Ascending aorta (tissue), 2 donors: Measurements from ENCODE around the gene STK39. TPM values are rescaled to one million over a fixed set of nuclear protein-coding genes. Genes with fewer than 3 reads are reported as not detected.
A peak's percentile ranks its signal among the peaks of the same experiment; 100 is the strongest.

Experiments
- DNase-seq, 2 donors: peaks; one replicate each; pipeline ENCODE4 v3.0.0-alpha.2; 2019; ENCODE audit warnings: low spot score in 2 of 2
- H3K27ac ChIP-seq, 2 donors: fragments of 200-600 bp; sonication (generic); one replicate each; pipeline ENCODE4 v1.5.1; 2016 to 2017; ENCODE audit warnings: mild to moderate bottlenecking in 1 of 2
- H3K27me3 ChIP-seq: fragments of 200-600 bp; sonication (generic); one replicate; pipeline ENCODE4 v1.5.1; 2017
- H3K36me3 ChIP-seq, 2 donors: fragments of 200-600 bp; sonication (generic); one replicate each; pipeline ENCODE4 v1.5.1; 2016
- H3K4me1 ChIP-seq, 2 donors: fragments of 200-600 bp; sonication (generic); one replicate each; pipeline ENCODE4 v1.5.1; 2016 to 2017; ENCODE audit warnings: mild to moderate bottlenecking in 1 of 2
- H3K4me3 ChIP-seq, 2 donors: fragments of 200-600 bp; sonication (generic); one replicate each; pipeline ENCODE4 v1.5.1; 2016 to 2017; ENCODE audit warnings: mild to moderate bottlenecking in 1 of 2
- H3K9me3 ChIP-seq, 2 donors: fragments of 200-600 bp; sonication (generic); one replicate each; pipeline ENCODE4 v1.5.1; 2016
- CTCF ChIP-seq, 3 experiments: fragments of 200-600 bp in 2 of 3; fragments of 450-650 bp in 1 of 3; sonication (generic) in 2 of 3; IDR thresholded peaks; one replicate each; pipeline ENCODE4 v1.5.1; 2016 to 2019; ENCODE audit warnings: antibody characterized with exemption in 3 of 3, mild to moderate bottlenecking in 1 of 3, moderate library complexity in 1 of 3
- intact Hi-C: fragments of 100-400 bp; cut with DNase I; formaldehyde crosslinking; loops from one replicate; pipeline ENCODE4 v1.15.1; 2023
- total RNA-seq: library from RNA; depleted of rRNA; stranded (reverse); fragments of >200 nt; gene quantifications from one replicate; pipeline ENCODE4 v1.1.0, GENCODE V29; 2016

Gene STK39
- total RNA-seq, 1 donor from 2014 or later: 7.5 TPM

- Histone ChIP-seq H3K27me3 (no peaks in the 10 kb centered on the region), H3K36me3 (no peaks in the 10 kb centered on the region), H3K27ac (no peak overlapping the region), H3K4me1 (peaks cover 0 to 4% of the 10 kb centered on the region in 2 donors), H3K4me3 (no peak overlapping the region), H3K9me3 (no peaks in the 10 kb centered on the region)
- TF ChIP-seq CTCF (IDR thresholded peaks at IDR 0.05): no peak
- no peak for DNase-seq
- intact Hi-C loops: no loop called here
Measured at GRCh38 chr2:168215813-168216212, 31.6 kb downstream of the STK39 start.

GRCh38 chr2:168212866-168213265 is 34.5 kb downstream of the STK39 start:
- no peak for TF ChIP-seq CTCF (IDR thresholded peaks at IDR 0.05)
- Histone ChIP-seq H3K9me3 (no peaks in the 10 kb centered on the region), H3K36me3 (no peaks in the 10 kb centered on the region), H3K27me3 (no peaks in the 10 kb centered on the region), H3K4me1 (peaks cover 0 to 4% of the 10 kb centered on the region in 2 donors), H3K27ac (no peak overlapping the region), H3K4me3 (no peak overlapping the region)
- no peak for DNase-seq
- intact Hi-C loops: no loop called here

GRCh38 chr2:168212167-168212566 is 35.2 kb downstream of the STK39 start:
- intact Hi-C loops: no loop called here
- Histone ChIP-seq H3K4me3 (no peak overlapping the region), H3K4me1 (peaks cover 0 to 4% of the 10 kb centered on the region in 2 donors), H3K27ac (no peak overlapping the region), H3K27me3 (no peaks in the 10 kb centered on the region), H3K9me3 (no peaks in the 10 kb centered on the region), H3K36me3 (no peaks in the 10 kb centered on the region)
- no peak for TF ChIP-seq CTCF (IDR thresholded peaks at IDR 0.05)
- DNase-seq: no peak

- peaks cover 0 to 4% of the 10 kb centered on the region in 2 donors for H3K4me1 ChIP-seq
- DNase-seq: no peak
- H3K27ac ChIP-seq: no peak overlapping the region
- H3K27me3 ChIP-seq: no peaks in the 10 kb centered on the region
- no peak overlapping the region for H3K4me3 ChIP-seq
- TF ChIP-seq CTCF (IDR thresholded peaks at IDR 0.05): no peak
- H3K9me3 ChIP-seq: no peaks in the 10 kb centered on the region
- intact Hi-C loops: no loop called here
- H3K36me3 ChIP-seq: no peaks in the 10 kb centered on the region
Measured at GRCh38 chr2:168211664-168212163, 35.7 kb downstream of the STK39 start.

GRCh38 chr2:168210895-168211570 is 36.4 kb downstream of the STK39 start:
- peaks cover 0 to 4% of the 10 kb centered on the region in 2 donors for H3K4me1 ChIP-seq
- H3K27ac ChIP-seq: no peak overlapping the region
- no peaks in the 10 kb centered on the region for H3K27me3 ChIP-seq
- no peak for TF ChIP-seq CTCF (IDR thresholded peaks at IDR 0.05)
- intact Hi-C loops: no loop called here
- peak overlapping the region in 1 of 2 donors; percentile 44 for H3K4me3 ChIP-seq
- no peak for DNase-seq
- no peaks in the 10 kb centered on the region for H3K9me3 ChIP-seq
- H3K36me3 ChIP-seq: no peaks in the 10 kb centered on the region
